ENCODE results near the gene PLA2R1.

GRCh38 chr2:159996792-159997546, 65.4 kb downstream of the PLA2R1 start:
- TF ChIP-seq CTCF (IDR thresholded peaks at IDR 0.05) (no peak), POLR2A (IDR thresholded peaks at IDR 0.05) (no peak)
